H9 (cell line): ENCODE data around the gene KCNH1. TPM values are rescaled to one million over a fixed set of nuclear protein-coding genes. Genes with fewer than 3 reads are reported as not detected.

Experiments
- DNase-seq: peaks from one replicate; pipeline ENCODE4 v3.0.0-alpha.2; 2017
- H2AFZ ChIP-seq: one replicate; pipeline ENCODE4 v1.6.1; 2013; ENCODE audit warnings: mild to moderate bottlenecking, low read length, control low read depth, moderate library complexity
- H2AK5ac ChIP-seq: 2 replicates; pipeline ENCODE4 v1.6.1; 2013; ENCODE audit warnings: low read length, control low read depth, mixed read lengths; ENCODE audit not compliant: insufficient read length
- H2BK120ac ChIP-seq: one replicate; pipeline ENCODE4 v1.6.1; 2013; ENCODE audit warnings: low read depth, mild to moderate bottlenecking, low read length, control low read depth, inconsistent platforms; ENCODE audit not compliant: poor library complexity, severe bottlenecking
- H2BK12ac ChIP-seq: 2 replicates; pipeline ENCODE4 v1.6.1; 2013; ENCODE audit warnings: low read length, control low read depth, mixed read lengths, low read depth; ENCODE audit not compliant: insufficient read length
- H2BK15ac ChIP-seq: 2 replicates; pipeline ENCODE4 v1.6.1; 2013; ENCODE audit warnings: low read depth, low read length, control low read depth
- H2BK20ac ChIP-seq: one replicate; pipeline ENCODE4 v1.6.1; 2013; ENCODE audit warnings: low read depth, mild to moderate bottlenecking, low read length, control low read depth, inconsistent platforms; ENCODE audit not compliant: poor library complexity, severe bottlenecking
- H2BK5ac ChIP-seq: 2 replicates; pipeline ENCODE4 v1.6.1; 2013; ENCODE audit warnings: low read length, control low read depth, mixed read lengths; ENCODE audit not compliant: insufficient read length
- H3K14ac ChIP-seq: 2 replicates; pipeline ENCODE4 v1.6.1; 2013; ENCODE audit warnings: low read length, control low read depth; ENCODE audit not compliant: insufficient read depth
- H3K18ac ChIP-seq: 2 replicates; pipeline ENCODE4 v1.6.1; 2013; ENCODE audit warnings: low read depth, mild to moderate bottlenecking, mixed read lengths, low read length, control low read depth; ENCODE audit not compliant: insufficient read length
- H3K23ac ChIP-seq: 2 replicates; pipeline ENCODE4 v1.6.1; 2013; ENCODE audit warnings: low read length, control low read depth, mixed read lengths, low read depth; ENCODE audit not compliant: insufficient read length
- H3K23me2 ChIP-seq: 2 replicates; pipeline ENCODE4 v1.6.1; 2013; ENCODE audit warnings: low read depth, mild to moderate bottlenecking, mixed read lengths, low read length, control low read depth; ENCODE audit not compliant: insufficient read length, poor library complexity, severe bottlenecking
- H3K27ac ChIP-seq: 2 replicates; pipeline ENCODE4 v1.5.1; 2013; ENCODE audit warnings: low read length, control low read depth, mixed read lengths, low read depth; ENCODE audit not compliant: insufficient read length
- H3K27me3 ChIP-seq: 2 replicates; pipeline ENCODE4 v1.6.1; 2013; ENCODE audit warnings: low read length, control low read depth, inconsistent platforms; ENCODE audit not compliant: insufficient read depth
- H3K4ac ChIP-seq: 2 replicates; pipeline ENCODE4 v1.6.1; 2013; ENCODE audit warnings: low read depth, mild to moderate bottlenecking, control low read depth, inconsistent platforms, low read length, moderate library complexity
- H3K4me1 ChIP-seq: 2 replicates; pipeline ENCODE4 v1.6.1; 2013; ENCODE audit warnings: low read length, control low read depth, inconsistent platforms; ENCODE audit not compliant: insufficient read depth
- H3K4me2 ChIP-seq: 2 replicates; pipeline ENCODE4 v1.6.1; 2013; ENCODE audit warnings: low read length, control low read depth, mixed read lengths; ENCODE audit not compliant: insufficient read length, insufficient read depth
- H3K56ac ChIP-seq: 2 replicates; pipeline ENCODE4 v1.6.1; 2013; ENCODE audit warnings: low read depth, mild to moderate bottlenecking, mixed read lengths, low read length, control low read depth; ENCODE audit not compliant: insufficient read length
- H3K79me1 ChIP-seq: 2 replicates; pipeline ENCODE4 v1.6.1; 2013; ENCODE audit warnings: low read depth, mild to moderate bottlenecking, moderate library complexity, low read length, control low read depth, inconsistent platforms; ENCODE audit not compliant: insufficient read depth, poor library complexity, severe bottlenecking
- H3K79me2 ChIP-seq: 2 replicates; pipeline ENCODE4 v1.6.1; 2013; ENCODE audit warnings: low read length, control low read depth, inconsistent platforms; ENCODE audit not compliant: insufficient read depth
- H3K9ac ChIP-seq: 2 replicates; pipeline ENCODE4 v1.6.1; 2013; ENCODE audit warnings: low read length, control low read depth, mixed read lengths; ENCODE audit not compliant: insufficient read length; ENCODE audit errors: extremely low read depth
- H3K9me3 ChIP-seq: one replicate; pipeline ENCODE4 v1.6.1; 2013; ENCODE audit warnings: low read depth, low read length, inconsistent platforms; ENCODE audit not compliant: control insufficient read depth
- H3T11ph ChIP-seq: one replicate; pipeline ENCODE4 v1.6.1; 2013; ENCODE audit warnings: mild to moderate bottlenecking, low read length, control low read depth, inconsistent platforms
- H4K20me1 ChIP-seq: one replicate; pipeline ENCODE4 v1.6.1; 2013; ENCODE audit not compliant: control insufficient read depth, insufficient read length, insufficient read depth
- H4K5ac ChIP-seq: 2 replicates; pipeline ENCODE4 v1.6.1; 2013; ENCODE audit warnings: low read depth, mild to moderate bottlenecking, mixed read lengths, low read length, control low read depth; ENCODE audit not compliant: insufficient read length
- H4K8ac ChIP-seq: replicated peaks from 2 replicates; pipeline ENCODE4 v1.6.1; 2013; ENCODE audit warnings: low read length, control low read depth, mixed read lengths, low read depth; ENCODE audit not compliant: insufficient read length
- H4K91ac ChIP-seq: 2 replicates; pipeline ENCODE4 v1.6.1; 2013; ENCODE audit warnings: low read depth, mild to moderate bottlenecking, moderate library complexity, mixed read lengths, low read length, control low read depth; ENCODE audit not compliant: insufficient read length
- H3K27ac Mint-ChIP-seq, 3 experiments: 2 replicates in 2 of 3; 3 replicates in 1 of 3; pipeline ENCODE4 v1.8.0; 2020 to 2021; ENCODE audit warnings: mixed read lengths in 3 of 3, mild to moderate bottlenecking in 1 of 3, moderate library complexity in 1 of 3
- H3K27me3 Mint-ChIP-seq: 2 replicates; pipeline ENCODE4 v1.8.0; 2021; ENCODE audit warnings: low read depth, mild to moderate bottlenecking, moderate library complexity, mixed read lengths
- H3K36me3 Mint-ChIP-seq, 3 experiments: 2 replicates in 2 of 3; 3 replicates in 1 of 3; pipeline ENCODE4 v1.8.0; 2020 to 2021; ENCODE audit warnings: low read depth in 3 of 3, mixed read lengths in 3 of 3; ENCODE audit not compliant: insufficient read depth in 1 of 3
- H3K4me1 Mint-ChIP-seq, 2 experiments: 2 replicates each; pipeline ENCODE4 v1.8.0; 2020; ENCODE audit warnings: mixed read lengths in 2 of 2
- H3K4me3 Mint-ChIP-seq, 2 experiments: 2 replicates in 1 of 2; 3 replicates in 1 of 2; pipeline ENCODE4 v1.8.0; 2020 to 2021; ENCODE audit warnings: mild to moderate bottlenecking in 2 of 2, mixed read lengths in 2 of 2, moderate library complexity in 1 of 2
- H3K9me3 Mint-ChIP-seq, 2 experiments: 2 replicates in 1 of 2; 3 replicates in 1 of 2; pipeline ENCODE4 v1.8.0; 2020; ENCODE audit warnings: mild to moderate bottlenecking in 2 of 2, mixed read lengths in 2 of 2, moderate library complexity in 1 of 2
- CTCF ChIP-seq: fragments of 200-600 bp; sonication (generic); conservative IDR thresholded peaks from 3 replicates; pipeline ENCODE4 v1.8.0; 2021; ENCODE audit warnings: antibody characterized with exemption, mild to moderate bottlenecking
- WGBS: extraction: QIAGEN DNeasy Blood & Tissue Kit; methylation state at CpG from one replicate; pipeline ENCODE4 v1.1.7; 2013; ENCODE audit warnings: missing lambda C conversion rate, low lambda C conversion rate, mixed read lengths; ENCODE audit not compliant: insufficient read length; ENCODE audit errors: extremely low coverage; 5-methylcytosine and 5-hydroxymethylcytosine counted together
- total RNA-seq: library from RNA; stranded (reverse); gene quantifications from 2 replicates; pipeline ENCODE4 v1.2.1, GENCODE V29; 2021

The KCNH1 gene
- total RNA-seq, 1 experiment from 2014 or later, result 0.11 TPM

- H3K9me3 Mint-ChIP-seq, result peaks cover 7 to 8% of the 10 kb centered on the region in 2 experiments
- peaks cover 0 to 3% (median 2%) of the 10 kb centered on the region in 3 experiments; a peak in 3 of 7 replicates for H3K36me3 Mint-ChIP-seq
- H2BK12ac ChIP-seq, result no peak overlapping the region
- H3K79me2 ChIP-seq, result no peaks in the 10 kb centered on the region
- H3K27me3 Mint-ChIP-seq, result no peaks in the 10 kb centered on the region
- no peaks in the 10 kb centered on the region for H3K79me1 ChIP-seq
- no peaks in the 10 kb centered on the region for H3K4me1 Mint-ChIP-seq
- H3K27ac ChIP-seq, result no peak overlapping the region
- H4K5ac ChIP-seq, result no peak overlapping the region
- no peak overlapping the region for H3K27ac Mint-ChIP-seq
- H3K27me3 ChIP-seq, result no peaks in the 10 kb centered on the region
- no peak overlapping the region for H3K9ac ChIP-seq
- no peaks in the 10 kb centered on the region for H4K20me1 ChIP-seq
- H2BK15ac ChIP-seq, result no peak overlapping the region
- H2BK5ac ChIP-seq, result no peak overlapping the region
- H2BK120ac ChIP-seq, result no peak overlapping the region
- no peak for DNase-seq
- no peak overlapping the region for H3K4ac ChIP-seq
- no peak overlapping the region for H3K4me2 ChIP-seq
- H3K9me3 ChIP-seq, result no peaks in the 10 kb centered on the region
- no peak overlapping the region for H3T11ph ChIP-seq
- no peak overlapping the region for H3K14ac ChIP-seq
- no peaks in the 10 kb centered on the region for H3K4me1 ChIP-seq
- no peak overlapping the region for H4K91ac ChIP-seq
- H2AFZ ChIP-seq, result no peak overlapping the region
- WGBS, result no CpG with 5 or more reads among the region's 3 CpGs
- no peak overlapping the region for H3K4me3 Mint-ChIP-seq
- H2BK20ac ChIP-seq, result no peak overlapping the region
- no peak overlapping the region for H4K8ac ChIP-seq
- no peak overlapping the region for H3K23ac ChIP-seq
- no peaks in the 10 kb centered on the region for H3K23me2 ChIP-seq
- no peak overlapping the region for H2AK5ac ChIP-seq
- no peak for TF ChIP-seq CTCF
- no peak overlapping the region for H3K56ac ChIP-seq
- no peak overlapping the region for H3K18ac ChIP-seq
These were observed 98.0 kb downstream of the KCNH1 start for GRCh38 chr1:211035821-211036380.
